ENCODE measurements around the gene ARHGEF7.

ARHGEF7 gene

GRCh38 chr13:111318386-111318785 lies 203.3 kb downstream of the ARHGEF7 start:
- TF ChIP-seq JUND (IDR thresholded peaks at IDR 0.05; ENCODE audit: low read depth), result no peak
- no peak for DNase-seq (ENCODE audit: low read depth in 1 of 2, low spot score in 1 of 2)
- in situ Hi-C loops (cut with HindIII; ENCODE audit: low pct_unique_long_range_greater_than_20kb, low sequenced_read_pairs), result no loop called here

- TF ChIP-seq JUND (IDR thresholded peaks at IDR 0.05; ENCODE audit: low read depth), result no peak
- in situ Hi-C loops (cut with HindIII; ENCODE audit: low pct_unique_long_range_greater_than_20kb, low sequenced_read_pairs), result no loop called here
These were observed 204.4 kb downstream of the ARHGEF7 start for GRCh38 chr13:111319521-111319920.

GRCh38 chr13:111319998-111320911 lies 205.1 kb downstream of the ARHGEF7 start, which contains the start of gene TEX29:
Gene TEX29, plus strand, starts transcription at chr13:111320642. Its CDS starts 249 bp downstream, at chr13:111320891.
- no peak for TF ChIP-seq JUND (IDR thresholded peaks at IDR 0.05; ENCODE audit: low read depth)
- in situ Hi-C loops (cut with HindIII; ENCODE audit: low pct_unique_long_range_greater_than_20kb, low sequenced_read_pairs), result no loop called here
- no peak for DNase-seq (ENCODE audit: low read depth in 1 of 2, low spot score in 1 of 2)

More at GRCh38 chr13:111319521-111319920, 204.4 kb downstream of the ARHGEF7 start:
- no peak for DNase-seq (ENCODE audit: low read depth in 1 of 2, low spot score in 1 of 2)

GRCh38 chr13:111322001-111322915 lies 207.1 kb downstream of the ARHGEF7 start:
- in situ Hi-C loops (cut with HindIII; ENCODE audit: low pct_unique_long_range_greater_than_20kb, low sequenced_read_pairs), result no loop called here
- DNase-seq (ENCODE audit: low read depth in 1 of 2, low spot score in 1 of 2), result no peak
- no peak for TF ChIP-seq JUND (IDR thresholded peaks at IDR 0.05; ENCODE audit: low read depth)

DNA sequence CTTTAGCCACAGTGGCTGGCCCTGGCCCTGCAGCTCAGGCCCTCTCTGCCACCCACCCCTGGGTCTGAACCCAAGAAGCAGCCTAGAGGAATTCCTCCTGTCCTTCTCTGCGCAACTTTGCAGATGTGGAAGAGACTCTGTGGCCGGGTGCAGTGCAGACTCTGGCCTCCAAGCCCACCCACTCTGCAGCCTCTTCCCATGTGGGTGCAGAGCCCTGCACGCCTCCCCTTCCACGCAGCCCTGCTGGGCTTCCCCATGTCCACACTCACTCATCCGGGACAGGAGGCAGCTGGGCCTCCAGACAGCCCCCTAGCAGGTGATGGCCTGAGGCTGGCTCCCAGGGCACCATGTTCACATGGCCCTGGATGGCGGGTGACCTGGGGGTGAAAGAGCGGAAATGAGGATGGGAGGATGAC lies 207.8 kb downstream of the ARHGEF7 start:
- no peak for DNase-seq (ENCODE audit: low read depth in 1 of 2, low spot score in 1 of 2)
- in situ Hi-C loops (cut with HindIII; ENCODE audit: low pct_unique_long_range_greater_than_20kb, low sequenced_read_pairs), result no loop called here
- no peak for TF ChIP-seq JUND (IDR thresholded peaks at IDR 0.05; ENCODE audit: low read depth)

- DNase-seq (ENCODE audit: low read depth in 1 of 2, low spot score in 1 of 2), result no peak
- in situ Hi-C loops (cut with HindIII; ENCODE audit: low pct_unique_long_range_greater_than_20kb, low sequenced_read_pairs), result no loop called here
- no peak for TF ChIP-seq JUND (IDR thresholded peaks at IDR 0.05; ENCODE audit: low read depth)
These were observed 208.4 kb downstream of the ARHGEF7 start for GRCh38 chr13:111323549-111323948.

- TF ChIP-seq JUND (IDR thresholded peaks at IDR 0.05; ENCODE audit: low read depth), result no peak
- no peak for DNase-seq (ENCODE audit: low read depth in 1 of 2, low spot score in 1 of 2)
- in situ Hi-C loops (cut with HindIII; ENCODE audit: low pct_unique_long_range_greater_than_20kb, low sequenced_read_pairs), result no loop called here
These were observed 209.0 kb downstream of the ARHGEF7 start for GRCh38 chr13:111323950-111324651.

GRCh38 chr13:111324736-111325135 lies 209.6 kb downstream of the ARHGEF7 start:
- DNase-seq (ENCODE audit: low read depth in 1 of 2, low spot score in 1 of 2), result no peak
- TF ChIP-seq JUND (IDR thresholded peaks at IDR 0.05; ENCODE audit: low read depth), result no peak
- in situ Hi-C loops (cut with HindIII; ENCODE audit: low pct_unique_long_range_greater_than_20kb, low sequenced_read_pairs), result no loop called here

GRCh38 chr13:111325146-111325890 lies 210.2 kb downstream of the ARHGEF7 start:
- no peak for TF ChIP-seq JUND (IDR thresholded peaks at IDR 0.05; ENCODE audit: low read depth)
- no peak for DNase-seq (ENCODE audit: low read depth in 1 of 2, low spot score in 1 of 2)
- in situ Hi-C loops (cut with HindIII; ENCODE audit: low pct_unique_long_range_greater_than_20kb, low sequenced_read_pairs), result no loop called here

DNA sequence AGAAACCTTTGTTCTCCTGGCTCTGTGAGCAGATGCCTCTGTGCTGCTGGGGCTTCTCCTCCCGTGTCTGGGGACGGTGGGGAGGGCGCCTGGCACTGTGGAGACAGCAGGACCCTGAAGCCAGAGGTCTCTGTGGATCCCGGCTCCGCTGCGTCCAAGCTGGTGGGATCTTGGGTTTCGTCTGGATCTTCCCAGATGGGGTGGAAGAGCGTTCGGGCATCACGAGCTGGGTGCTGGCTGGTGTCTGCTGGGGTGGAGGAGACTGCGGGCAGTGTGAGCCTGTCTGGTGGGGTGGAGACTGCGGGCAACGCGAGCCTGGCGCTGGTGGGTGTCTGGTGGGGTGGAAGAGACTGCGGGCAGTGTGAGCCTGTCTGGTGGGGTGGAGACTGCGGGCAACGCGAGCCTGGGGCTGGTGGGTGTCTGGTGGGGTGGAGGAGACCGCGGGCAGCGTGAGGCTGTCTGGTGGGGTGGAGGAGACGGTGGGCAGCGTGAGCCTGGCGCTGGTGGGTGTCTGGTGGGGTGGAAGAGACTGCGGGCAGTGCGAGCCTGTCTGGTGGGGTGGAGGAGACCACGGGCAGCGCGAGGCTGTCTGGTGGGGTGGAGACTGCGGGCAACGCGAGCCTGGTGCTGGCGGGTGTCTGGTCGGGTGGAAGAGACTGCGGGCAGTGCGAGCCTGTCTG lies 211.0 kb downstream of the ARHGEF7 start:
- TF ChIP-seq JUND (IDR thresholded peaks at IDR 0.05; ENCODE audit: low read depth), result no peak
- in situ Hi-C loops (cut with HindIII; ENCODE audit: low pct_unique_long_range_greater_than_20kb, low sequenced_read_pairs), result no loop called here
- no peak for DNase-seq (ENCODE audit: low read depth in 1 of 2, low spot score in 1 of 2)

GRCh38 chr13:111326621-111326965 lies 211.5 kb downstream of the ARHGEF7 start:
- in situ Hi-C loops (cut with HindIII; ENCODE audit: low pct_unique_long_range_greater_than_20kb, low sequenced_read_pairs), result no loop called here
- TF ChIP-seq JUND (IDR thresholded peaks at IDR 0.05; ENCODE audit: low read depth), result no peak
- no peak for DNase-seq (ENCODE audit: low read depth in 1 of 2, low spot score in 1 of 2)

Measured in T47D (cell line).